IMR-90 (cell line): ENCODE data around the gene TEAD1.

ENCODE experiments used
- MAFK ChIP-seq: IDR thresholded peaks from 2 replicates; pipeline ENCODE4 v1.6.1; 2012; ENCODE audit warnings: low read depth, low read length, improper control_type of control experiment
- MAZ ChIP-seq: IDR thresholded peaks from 2 replicates; pipeline ENCODE4 v1.6.1; 2012; ENCODE audit warnings: low read depth, mild to moderate bottlenecking, low read length, improper control_type of control experiment, moderate library complexity, borderline replicate concordance
- MXI1 ChIP-seq: IDR thresholded peaks from 2 replicates; pipeline ENCODE4 v1.6.1; 2012; ENCODE audit warnings: low read depth, mild to moderate bottlenecking, low read length, moderate library complexity, borderline replicate concordance
- POLR2A ChIP-seq: IDR thresholded peaks from 2 replicates; pipeline ENCODE4 v1.6.1; 2012; ENCODE audit warnings: mild to moderate bottlenecking, low read depth, low read length
- RFX5 ChIP-seq: IDR thresholded peaks from 2 replicates; pipeline ENCODE4 v1.8.0; 2012; ENCODE audit warnings: low read depth, mild to moderate bottlenecking, low read length, moderate library complexity
- TF ChIP-seq, protein P1 (sequence below): conservative IDR thresholded peaks from 2 replicates; pipeline ENCODE4 v1.5.1; 2012; ENCODE audit warnings: mild to moderate bottlenecking, low read depth, low read length, improper control_type of control experiment

DNA sequence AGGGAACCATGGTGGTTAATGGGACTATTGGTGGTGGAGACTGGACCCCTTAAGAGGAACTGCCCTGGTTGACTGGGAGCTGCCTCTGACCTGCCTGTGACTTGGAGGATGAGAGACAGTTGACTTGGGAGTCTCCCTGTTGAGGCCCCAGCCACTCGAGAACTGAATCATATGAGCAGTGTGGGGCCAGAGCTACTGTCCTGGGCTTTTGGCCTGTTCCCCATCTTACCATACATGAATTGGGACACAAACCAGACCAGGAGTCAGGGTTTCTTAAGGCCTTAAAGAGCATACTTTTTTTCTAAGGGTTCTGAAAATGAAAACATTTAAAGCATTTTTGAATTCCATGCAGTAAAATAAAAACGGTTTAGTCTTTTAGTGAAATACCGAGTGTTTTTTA, 92.8 kb downstream of the TEAD1 start:
- TF ChIP-seq, protein P1, sequence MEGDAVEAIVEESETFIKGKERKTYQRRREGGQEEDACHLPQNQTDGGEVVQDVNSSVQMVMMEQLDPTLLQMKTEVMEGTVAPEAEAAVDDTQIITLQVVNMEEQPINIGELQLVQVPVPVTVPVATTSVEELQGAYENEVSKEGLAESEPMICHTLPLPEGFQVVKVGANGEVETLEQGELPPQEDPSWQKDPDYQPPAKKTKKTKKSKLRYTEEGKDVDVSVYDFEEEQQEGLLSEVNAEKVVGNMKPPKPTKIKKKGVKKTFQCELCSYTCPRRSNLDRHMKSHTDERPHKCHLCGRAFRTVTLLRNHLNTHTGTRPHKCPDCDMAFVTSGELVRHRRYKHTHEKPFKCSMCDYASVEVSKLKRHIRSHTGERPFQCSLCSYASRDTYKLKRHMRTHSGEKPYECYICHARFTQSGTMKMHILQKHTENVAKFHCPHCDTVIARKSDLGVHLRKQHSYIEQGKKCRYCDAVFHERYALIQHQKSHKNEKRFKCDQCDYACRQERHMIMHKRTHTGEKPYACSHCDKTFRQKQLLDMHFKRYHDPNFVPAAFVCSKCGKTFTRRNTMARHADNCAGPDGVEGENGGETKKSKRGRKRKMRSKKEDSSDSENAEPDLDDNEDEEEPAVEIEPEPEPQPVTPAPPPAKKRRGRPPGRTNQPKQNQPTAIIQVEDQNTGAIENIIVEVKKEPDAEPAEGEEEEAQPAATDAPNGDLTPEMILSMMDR, result no peak
- no peak for TF ChIP-seq POLR2A
- no peak for TF ChIP-seq MXI1
- no peak for TF ChIP-seq MAZ
- TF ChIP-seq MAFK, result no peak
- TF ChIP-seq RFX5, result no peak
